HepG2 (cell line): Measurements from ENCODE around the gene SPIRE1. TPM values are rescaled to one million over a fixed set of nuclear protein-coding genes. Genes with fewer than 3 reads are reported as not detected.

ENCODE experiments used
- ARID5B ChIP-seq: IDR thresholded peaks from 2 replicates; pipeline ENCODE4 v1.4.0; 2020; ENCODE audit warnings: mild to moderate bottlenecking, missing genetic modification reagents
- CSRNP2 ChIP-seq: sonication (generic); formaldehyde crosslinking; conservative IDR thresholded peaks from 2 replicates; pipeline ENCODE4 v1.8.0; 2022; ENCODE audit warnings: low read depth, missing genetic modification reagents
- HNF4G ChIP-seq, 2 experiments: sonication (generic) in 1 of 2; formaldehyde crosslinking in 1 of 2; IDR thresholded peaks; 2 replicates each; pipeline versions ENCODE4 v1.4.0 to v1.6.1; 2011 to 2020; ENCODE audit warnings: borderline replicate concordance in 2 of 2, low read depth in 2 of 2, mild to moderate bottlenecking in 2 of 2, low read length in 1 of 2, missing genetic modification reagents in 1 of 2, moderate library complexity in 1 of 2
- HOMEZ ChIP-seq: IDR thresholded peaks from 2 replicates; pipeline ENCODE4 v1.6.1; 2016; ENCODE audit warnings: low read depth
- KLF12 ChIP-seq: sonication (generic); formaldehyde crosslinking; IDR thresholded peaks from 2 replicates; pipeline ENCODE4 v1.4.0; 2020; ENCODE audit warnings: missing genetic modification reagents, borderline replicate concordance
- MAZ ChIP-seq, 2 experiments: sonication (generic) in 1 of 2; formaldehyde crosslinking in 1 of 2; IDR thresholded peaks; 2 replicates each; pipeline versions ENCODE4 v1.5.0 to v1.6.1; 2012 to 2020; ENCODE audit warnings: low read depth in 2 of 2, mild to moderate bottlenecking in 2 of 2, borderline replicate concordance in 1 of 2, improper control_type of control experiment in 1 of 2, low read length in 1 of 2, missing genetic modification reagents in 1 of 2, moderate library complexity in 1 of 2
- NFE2 ChIP-seq: sonication (generic); formaldehyde crosslinking; IDR thresholded peaks from 2 replicates; pipeline ENCODE4 v1.4.0; 2020; ENCODE audit warnings: missing genetic modification reagents
- ONECUT2 ChIP-seq: sonication (generic); formaldehyde crosslinking; IDR thresholded peaks from 2 replicates; pipeline ENCODE4 v1.4.0; 2020; ENCODE audit warnings: missing genetic modification reagents
- PHB2 ChIP-seq: fragments of 450-650 bp; IDR thresholded peaks from 2 replicates; pipeline ENCODE4 v1.6.1; 2018; ENCODE audit not compliant: partially characterized antibody
- PHF5A ChIP-seq: IDR thresholded peaks from one replicate; pipeline ENCODE4 v1.6.1; 2018; ENCODE audit warnings: low read depth, missing genetic modification reagents; ENCODE audit not compliant: unreplicated experiment
- RARA ChIP-seq: IDR thresholded peaks from 2 replicates; pipeline ENCODE4 v1.6.1; 2016; ENCODE audit warnings: missing genetic modification reagents, missing compliant biosample characterization
- SMAD3 ChIP-seq: sonication (generic); formaldehyde crosslinking; IDR thresholded peaks from 2 replicates; pipeline ENCODE4 v1.4.0; 2020; ENCODE audit warnings: missing genetic modification reagents
- SOX5 ChIP-seq: IDR thresholded peaks from 2 replicates; pipeline ENCODE4 v1.6.1; 2016; ENCODE audit warnings: borderline replicate concordance
- SRY ChIP-seq: sonication (generic); formaldehyde crosslinking; IDR thresholded peaks from 2 replicates; pipeline ENCODE4 v1.8.0; 2022; ENCODE audit warnings: mild to moderate bottlenecking, missing genetic modification reagents
- THAP9 ChIP-seq: sonication (generic); formaldehyde crosslinking; IDR thresholded peaks from 2 replicates; pipeline ENCODE4; 2020; ENCODE audit warnings: missing genetic modification reagents, mild to moderate bottlenecking, borderline replicate concordance
- ZFP62 ChIP-seq: sonication (generic); formaldehyde crosslinking; IDR thresholded peaks from 2 replicates; pipeline ENCODE4 v1.4.0; 2020; ENCODE audit warnings: missing genetic modification reagents
- ZNF234 ChIP-seq: sonication (generic); formaldehyde crosslinking; conservative IDR thresholded peaks from 2 replicates; pipeline ENCODE4 v1.5.1; 2020; ENCODE audit warnings: mild to moderate bottlenecking, missing genetic modification reagents
- ZNF543 ChIP-seq: sonication (generic); formaldehyde crosslinking; IDR thresholded peaks from 2 replicates; pipeline ENCODE4 v1.4.0; 2020; ENCODE audit warnings: mild to moderate bottlenecking, missing genetic modification reagents
- ZNF644 ChIP-seq: IDR thresholded peaks from 2 replicates; pipeline ENCODE4 v1.6.1; 2016; ENCODE audit warnings: low read depth
- ZSCAN25 ChIP-seq: sonication (generic); formaldehyde crosslinking; IDR thresholded peaks from 2 replicates; pipeline ENCODE4 v1.8.0; 2022; ENCODE audit warnings: mild to moderate bottlenecking, missing genetic modification reagents
- polyA plus RNA-seq, 8 experiments: library from polyadenylated mRNA; depleted of rRNA in 3 of 8; stranded (reverse) in 7 of 8; unstranded in 1 of 8; fragments of >200 nt; fragmentation: Illumina TruSeq in 4 of 8; extraction: Trizol in 4 of 8; gene quantifications; 2 replicates each; pipeline versions ENCODE4 v1.2.1 to v1.2.3, GENCODE V29; 2011 to 2016; ENCODE audit warnings: low read depth in 4 of 8, missing spikeins in 1 of 8, mixed read lengths in 1 of 8; ENCODE audit not compliant: insufficient read depth in 1 of 8
- total RNA-seq, 5 experiments: library from RNA; depleted of rRNA; stranded (reverse); fragments of >200 nt; fragmentation: Illumina TruSeq; extraction: Trizol; gene quantifications; 2 replicates each; pipeline ENCODE4 v1.2.3, GENCODE V29; 2016; ENCODE audit warnings: low read depth in 1 of 5

SPIRE1 gene
- total and polyA plus RNA-seq, 2 of the 13 experiments (the other 11 are each of a cell fraction or from before 2014, with no cell fraction given), result 9.9 to 21.3 TPM

- TF ChIP-seq HNF4G (IDR thresholded peaks at IDR 0.05; ENCODE audit: borderline replicate concordance, low read depth, low read length) (peak; percentile 41; the same call in 1 of the 2 replicates), HNF4G (CRISPR knock-in tag; IDR thresholded peaks at IDR 0.05; ENCODE audit: borderline replicate concordance, low read depth) (no peak), PHB2 (no peak), THAP9 (CRISPR knock-in tag) (no peak), RARA (CRISPR knock-in tag) (peak; percentile 79), PHF5A (peak; percentile 29), ZSCAN25 (CRISPR knock-in tag) (no peak), NFE2 (no peak), HOMEZ (0 out of 2 replicates have a peak, but pooled peaks have one; percentile 41), ONECUT2 (CRISPR knock-in tag) (no peak), MAZ (IDR thresholded peaks at IDR 0.05; ENCODE audit: borderline replicate concordance, low read depth, low read length) (no peak), MAZ (CRISPR knock-in tag; IDR thresholded peaks at IDR 0.05; ENCODE audit: low read depth) (no peak), CSRNP2 (CRISPR knock-in tag) (no peak), ZNF644 (CRISPR knock-in tag) (peak; percentile 51; the same call in 1 of the 2 replicates), SOX5 (CRISPR knock-in tag) (peak; percentile 95), SRY (CRISPR knock-in tag) (no peak), ARID5B (CRISPR knock-in tag) (peak; percentile 93), KLF12 (CRISPR knock-in tag) (no peak), ZFP62 (CRISPR knock-in tag) (no peak), SMAD3 (CRISPR knock-in tag) (peak; percentile 52; the same call in 1 of the 2 replicates), ZNF234 (no peak), ZNF543 (CRISPR knock-in tag) (no peak)
Observed at GRCh38 chr18:12595571-12596255, 62.2 kb downstream of the SPIRE1 start (continued).
